Epithelial cell of esophagus (primary cell): ENCODE measurements around the gene USP54.

ENCODE experiments used
- DNase-seq: peaks from one replicate; pipeline ENCODE4 v3.0.0; 2010; ENCODE audit warnings: low read depth
- H3K4me3 ChIP-seq: 2 replicates; pipeline ENCODE4 v1.5.1; 2011; ENCODE audit warnings: mild to moderate bottlenecking, low read length, control low read depth
- CTCF ChIP-seq: IDR thresholded peaks from 2 replicates; pipeline ENCODE4 v1.5.1; 2011; ENCODE audit warnings: low read depth, mild to moderate bottlenecking, low read length, control low read depth, inconsistent platforms; ENCODE audit not compliant: insufficient read depth; ENCODE audit errors: missing control alignments

Gene USP54

GRCh38 chr10:73495226-73495883 is 95.8 kb downstream of the USP54 start:
- no peak for TF ChIP-seq CTCF
- H3K4me3 ChIP-seq: peak overlapping the region; percentile 90

DNA sequence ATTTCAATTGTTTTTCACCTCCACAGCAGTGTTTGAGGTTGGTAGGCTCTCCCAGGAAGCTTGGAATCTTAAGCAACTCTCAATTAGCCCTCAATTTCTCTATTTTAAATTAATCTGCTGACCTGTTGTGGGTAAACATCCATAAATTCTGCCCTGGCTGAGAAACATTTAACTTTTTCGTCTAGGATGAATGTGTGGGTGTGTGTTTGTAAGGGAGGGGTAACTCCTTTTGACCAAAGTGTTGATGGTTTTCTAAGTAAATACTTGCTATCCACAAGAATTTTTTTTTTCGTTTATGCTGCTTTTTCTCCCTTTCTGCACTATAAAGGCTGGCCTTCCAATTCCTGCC is 96.3 kb downstream of the USP54 start:
- no peak for TF ChIP-seq CTCF
- H3K4me3 ChIP-seq: peak overlapping the region; percentile 90
- DNase-seq: peak; percentile 4

More at GRCh38 chr10:73495226-73495883, 95.8 kb downstream of the USP54 start:
- peak; percentile 95 for DNase-seq

DNA sequence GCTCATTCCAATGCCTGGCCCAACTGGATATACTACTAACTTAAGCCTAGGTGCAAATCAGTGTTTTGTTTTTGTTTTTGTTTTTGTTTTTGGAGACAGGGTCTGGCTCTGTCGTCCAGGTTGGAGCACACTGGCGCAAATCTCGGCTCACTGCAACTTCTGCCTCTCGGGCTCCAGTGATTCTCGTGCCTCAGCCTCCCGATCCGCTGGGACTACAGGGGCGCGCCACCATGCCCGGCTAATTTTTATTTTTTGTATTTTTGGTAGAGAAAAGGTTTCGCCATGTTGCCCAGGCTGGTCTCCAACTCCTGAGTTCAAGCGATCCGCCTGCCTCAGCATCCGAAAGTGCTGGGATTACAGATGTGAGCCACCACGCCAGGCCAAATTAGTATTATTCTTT is 96.9 kb downstream of the USP54 start:
- TF ChIP-seq CTCF: no peak
- peak overlapping the region; percentile 90 for H3K4me3 ChIP-seq
- DNase-seq: no peak

DNA sequence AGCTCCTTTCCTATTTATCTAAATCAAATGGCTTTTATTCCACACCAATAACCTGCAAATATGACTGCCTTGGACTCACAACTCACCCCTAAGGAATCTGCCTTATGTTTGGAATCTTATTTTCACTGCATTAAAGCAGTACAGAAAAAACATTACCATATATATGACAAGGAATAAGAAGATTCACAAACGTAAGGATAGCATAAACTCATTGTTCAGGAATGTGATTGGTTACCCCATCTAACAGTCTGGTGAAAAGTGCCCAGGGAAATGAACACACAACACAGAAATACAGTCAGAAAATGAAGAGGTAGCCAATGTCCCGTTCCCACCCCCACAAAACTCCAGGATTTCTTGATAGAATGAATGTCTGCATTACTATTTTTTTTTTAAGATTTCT is 97.4 kb downstream of the USP54 start:
- TF ChIP-seq CTCF: no peak
- DNase-seq: peak; percentile 54
- peak overlapping the region; percentile 8 for H3K4me3 ChIP-seq

DNA sequence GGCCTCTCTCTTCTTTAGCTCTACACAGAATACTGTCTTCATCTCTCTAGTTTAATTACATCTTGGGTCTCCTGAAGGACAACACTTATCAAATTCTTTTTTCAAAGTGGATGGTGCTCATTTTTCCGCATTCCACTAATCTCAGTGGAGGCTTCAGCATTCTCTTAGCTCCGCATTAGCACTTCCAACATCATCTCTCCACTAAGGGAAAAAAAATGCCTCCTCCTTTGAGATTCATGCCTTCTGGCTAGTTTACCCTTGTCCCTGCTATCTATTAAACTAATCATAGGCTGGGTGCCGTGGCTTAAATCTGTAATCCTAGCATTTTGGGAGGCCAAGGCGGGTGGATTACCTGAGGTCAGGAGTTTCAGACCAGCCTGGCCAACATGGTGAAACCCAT is 104.5 kb downstream of the USP54 start:
- DNase-seq: no peak
- TF ChIP-seq CTCF: no peak

DNA sequence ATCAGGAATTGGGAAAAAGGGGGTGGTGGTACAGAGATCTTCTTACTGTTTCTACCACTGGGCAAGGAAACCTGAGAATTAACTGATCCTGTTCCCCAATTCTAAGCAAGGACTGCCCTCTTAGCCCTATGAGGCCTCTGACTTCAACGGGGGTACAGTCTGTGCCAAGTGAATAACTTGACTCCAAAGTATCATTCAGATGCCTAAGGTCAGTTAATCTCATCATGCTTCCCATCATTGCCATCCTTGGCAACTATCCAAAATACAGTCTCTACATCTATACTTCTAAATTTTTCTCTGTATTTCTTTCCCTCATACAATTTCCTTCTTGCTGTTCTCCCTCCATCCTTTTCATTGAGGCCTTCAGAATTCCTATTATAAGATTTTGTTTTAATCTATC is 105.8 kb downstream of the USP54 start:
- DNase-seq: no peak
- no peak overlapping the region for H3K4me3 ChIP-seq
- no peak for TF ChIP-seq CTCF

More for the DNA sequence above, 104.5 kb downstream of the USP54 start:
- H3K4me3 ChIP-seq: no peak overlapping the region

DNA sequence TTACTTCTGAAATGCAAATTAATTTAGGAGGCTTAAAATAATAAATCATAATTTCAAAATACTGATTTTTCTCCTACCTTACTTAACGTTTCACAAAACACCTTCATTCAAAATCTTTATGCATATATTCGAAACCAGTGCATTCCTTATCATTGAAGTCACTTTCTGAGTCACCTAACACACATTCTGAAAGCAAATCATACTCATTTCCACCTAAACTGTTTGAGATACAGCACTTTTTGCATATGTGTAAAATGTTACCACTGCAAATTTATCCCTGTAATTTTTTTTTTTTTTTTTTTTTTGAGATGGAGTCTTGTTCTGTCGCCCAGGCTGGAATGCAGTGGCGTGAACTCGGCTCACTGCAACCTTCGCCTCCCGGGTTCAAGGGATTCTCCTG is 111.0 kb downstream of the USP54 start:
- TF ChIP-seq CTCF: no peak
- DNase-seq: peak; percentile 66
- H3K4me3 ChIP-seq: no peak overlapping the region
